MCF 10A (cell line): ENCODE measurements around the gene ARL4D. TPM values are rescaled to one million over a fixed set of nuclear protein-coding genes. Genes with fewer than 3 reads are reported as not detected.

Experiments
- BruUV-seq: library from RNA; stranded (reverse); fragments of 400-500 nt; replicated peaks from 2 replicates; lab custom pipeline; 2021; lab: Mats Ljungman, UMichigan
- CTCF ChIA-PET: fragments of 300-600 bp; sonication (Branson Sonifier 250); formaldehyde crosslinking; extraction: SDS; loops from one replicate; lab custom pipeline; 2021; ENCODE audit warnings: antibody characterized with exemption, inconsistent platforms; lab: Yijun Ruan, JAX
- POLR2A ChIA-PET: fragments of 300-600, 350-650 bp; sonication (Branson Sonifier 250); formaldehyde crosslinking; extraction: SDS; loops from one replicate; lab custom pipeline; 2020; ENCODE audit warnings: antibody characterized with exemption, inconsistent platforms; lab: Yijun Ruan, JAX
- DNase-seq: peaks from one replicate; pipeline ENCODE4 v3.0.0-alpha.2; 2018; ENCODE audit not compliant: unreplicated experiment
- H3K27ac Mint-ChIP-seq: one replicate; pipeline ENCODE4 v1.8.0; 2022; ENCODE audit warnings: mild to moderate bottlenecking, low read depth, mixed read lengths; ENCODE audit not compliant: unreplicated experiment
- H3K27me3 Mint-ChIP-seq: one replicate; pipeline ENCODE4 v1.8.0; 2022; ENCODE audit warnings: mixed read lengths; ENCODE audit not compliant: insufficient read depth, unreplicated experiment
- H3K36me3 Mint-ChIP-seq: one replicate; pipeline ENCODE4 v1.8.0; 2022; ENCODE audit warnings: mild to moderate bottlenecking, moderate library complexity, mixed read lengths; ENCODE audit not compliant: insufficient read depth, unreplicated experiment
- H3K4me1 Mint-ChIP-seq: one replicate; pipeline ENCODE4 v1.8.0; 2022; ENCODE audit warnings: mixed read lengths; ENCODE audit not compliant: insufficient read depth, unreplicated experiment
- H3K4me3 Mint-ChIP-seq: one replicate; pipeline ENCODE4 v1.8.0; 2022; ENCODE audit warnings: mild to moderate bottlenecking, moderate library complexity, mixed read lengths; ENCODE audit not compliant: unreplicated experiment
- H3K9me3 Mint-ChIP-seq: one replicate; pipeline ENCODE4 v1.8.0; 2022; ENCODE audit warnings: mixed read lengths; ENCODE audit not compliant: unreplicated experiment
- CTCF ChIP-seq: fragments of 200-600 bp; IDR thresholded peaks from one replicate; pipeline ENCODE4 v1.8.0; 2022; ENCODE audit warnings: antibody characterized with exemption, mild to moderate bottlenecking; ENCODE audit not compliant: unreplicated experiment
- intact Hi-C: fragments of 100-400 bp; cut with micrococcal nuclease; formaldehyde crosslinking; loops from 2 replicates; pipeline ENCODE4 v1.14.1; 2022
- total RNA-seq: library from RNA; stranded (reverse); gene quantifications from 2 replicates; pipeline ENCODE4 v1.2.3, GENCODE V29; 2022

The ARL4D gene
- total RNA-seq, 1 experiment from 2014 or later, result 33.5 TPM

GRCh38 chr17:43382776-43383175, 16.0 kb upstream of the ARL4D start:
- intact Hi-C loops, result no loop called here
- ChIA-PET CTCF (no interaction called here), POLR2A (interaction anchor here (6.5 kb wide), 1 partner anchor 14 kb away, joined by 350 read pairs; no protein-coding TSS in a partner anchor)
- Mint-ChIP-seq H3K36me3 (no peaks in the 10 kb centered on the region), H3K27ac (no peak overlapping the region), H3K27me3 (no peaks in the 10 kb centered on the region), H3K4me1 (peaks cover 10% of the 10 kb centered on the region), H3K4me3 (no peak overlapping the region), H3K9me3 (no peaks in the 10 kb centered on the region)
- no peak for DNase-seq
- TF ChIP-seq CTCF, result no peak
- no TSS peak for BruUV-seq

- BruUV-seq, result no TSS peak
- Mint-ChIP-seq H3K9me3 (no peaks in the 10 kb centered on the region), H3K36me3 (no peaks in the 10 kb centered on the region), H3K27me3 (no peaks in the 10 kb centered on the region), H3K27ac (no peak overlapping the region), H3K4me1 (peaks cover 10% of the 10 kb centered on the region), H3K4me3 (no peak overlapping the region)
- CTCF ChIA-PET, result no interaction called here
- no peak for TF ChIP-seq CTCF
- DNase-seq, result no peak
- POLR2A ChIA-PET, result interaction anchor here (1.1 to 6.5 kb wide), 4 partner anchors 15 to 101 kb away, joined by 3 to 350 read pairs (median 134); partner anchors contain the start of genes ARL4D and DHX8
- intact Hi-C loops, result no loop called here
These were observed 15.4 kb upstream of the ARL4D start for GRCh38 chr17:43383372-43383771.

- BruUV-seq, result no TSS peak
- no peak overlapping the region for H3K27ac Mint-ChIP-seq
- ChIA-PET CTCF (interaction anchor here (1.0 kb wide), 1 partner anchor 100 kb away, joined by 3 read pairs; the partner anchor contains the start of gene DHX8), POLR2A (interaction anchor here (1.1 to 6.5 kb wide), 4 partner anchors 15 to 100 kb away, joined by 3 to 350 read pairs (median 134); partner anchors contain the start of genes ARL4D and DHX8)
- TF ChIP-seq CTCF, result no peak
- H3K4me1 Mint-ChIP-seq, result peaks cover 10% of the 10 kb centered on the region
- no peaks in the 10 kb centered on the region for H3K9me3 Mint-ChIP-seq
- H3K4me3 Mint-ChIP-seq, result no peak overlapping the region
- DNase-seq, result no peak
- intact Hi-C loops, result no loop called here
- no peaks in the 10 kb centered on the region for H3K36me3 Mint-ChIP-seq
- H3K27me3 Mint-ChIP-seq, result no peaks in the 10 kb centered on the region
These were observed 14.8 kb upstream of the ARL4D start for GRCh38 chr17:43383826-43384475.

- Mint-ChIP-seq H3K27ac (no peak overlapping the region), H3K4me3 (no peak overlapping the region), H3K4me1 (peaks cover 10% of the 10 kb centered on the region), H3K36me3 (no peaks in the 10 kb centered on the region), H3K27me3 (no peaks in the 10 kb centered on the region), H3K9me3 (no peaks in the 10 kb centered on the region)
- intact Hi-C loops, result no loop called here
- no peak for DNase-seq
- CTCF ChIA-PET, result interaction anchor here (1.0 kb wide), 1 partner anchor 99 kb away, joined by 3 read pairs; the partner anchor contains the start of gene DHX8
- POLR2A ChIA-PET, result interaction anchor here (1.1 to 6.5 kb wide), 7 partner anchors 15 to 100 kb away, joined by 3 to 350 read pairs (median 9); partner anchors contain the start of genes ARL4D and DHX8
- TF ChIP-seq CTCF, result no peak
- BruUV-seq, result no TSS peak
These were observed 14.3 kb upstream of the ARL4D start for GRCh38 chr17:43384476-43384862.
